Caco-2 (cell line): ENCODE data around the gene CRACR2B. TPM values are rescaled to one million over a fixed set of nuclear protein-coding genes. Genes with fewer than 3 reads are reported as not detected.

Experiments used
- BruUV-seq: library from RNA; stranded (reverse); fragments of 400-500 nt; replicated peaks from 2 replicates; lab custom pipeline; 2021; lab: Mats Ljungman, UMichigan
- CTCF ChIA-PET: fragments of 300-600 bp; sonication (Branson Sonifier 250); formaldehyde crosslinking; loops from one replicate; lab custom pipeline; 2022; ENCODE audit warnings: antibody characterized with exemption; lab: Charles Lee
- POLR2A ChIA-PET: fragments of 300-600 bp; sonication (Branson Sonifier 250); formaldehyde crosslinking; loops from one replicate; lab custom pipeline; 2022; ENCODE audit warnings: antibody characterized with exemption; lab: Charles Lee
- DNase-seq, 2 experiments: peaks; one replicate each; pipeline versions ENCODE4 v3.0.0 to v3.0.0-alpha.2; 2020 to 2022
- H3K27me3 ChIP-seq: replicated peaks from 2 replicates; pipeline ENCODE4 v1.6.0; 2011; ENCODE audit warnings: low read length; ENCODE audit not compliant: control insufficient read depth, insufficient read depth
- H3K36me3 ChIP-seq: 2 replicates; pipeline ENCODE4 v1.5.1; 2011; ENCODE audit warnings: low read length; ENCODE audit not compliant: control insufficient read depth, insufficient read depth
- H3K4me1 ChIP-seq: fragments of 250-450 bp; sonication (Bioruptor Pico); 2 replicates; pipeline ENCODE4 v1.5.1; 2020; ENCODE audit warnings: mild to moderate bottlenecking
- H3K4me3 ChIP-seq: 2 replicates; pipeline ENCODE4 v1.5.1; 2011; ENCODE audit warnings: low read depth, mild to moderate bottlenecking, control low read depth, low read length
- H3K9me3 ChIP-seq: fragments of 250-450 bp; sonication (Bioruptor Pico); 2 replicates; pipeline ENCODE4 v1.5.1; 2020; ENCODE audit warnings: mild to moderate bottlenecking, moderate library complexity
- H3K27ac Mint-ChIP-seq: one replicate; pipeline ENCODE4 v1.8.0; 2022; ENCODE audit warnings: mixed read lengths; ENCODE audit not compliant: unreplicated experiment
- H3K27me3 Mint-ChIP-seq: one replicate; pipeline ENCODE4 v1.8.0; 2022; ENCODE audit warnings: mixed read lengths; ENCODE audit not compliant: insufficient read depth, unreplicated experiment
- H3K36me3 Mint-ChIP-seq: one replicate; pipeline ENCODE4 v1.8.0; 2022; ENCODE audit warnings: mild to moderate bottlenecking, mixed read lengths; ENCODE audit not compliant: insufficient read depth, unreplicated experiment
- H3K4me1 Mint-ChIP-seq: one replicate; pipeline ENCODE4 v1.8.0; 2022; ENCODE audit warnings: low read depth, mixed read lengths; ENCODE audit not compliant: unreplicated experiment
- H3K4me3 Mint-ChIP-seq: one replicate; pipeline ENCODE4 v1.8.0; 2022; ENCODE audit warnings: mild to moderate bottlenecking, moderate library complexity, mixed read lengths; ENCODE audit not compliant: unreplicated experiment
- H3K9me3 Mint-ChIP-seq: one replicate; pipeline ENCODE4 v1.8.0; 2022; ENCODE audit warnings: mixed read lengths; ENCODE audit not compliant: unreplicated experiment
- CTCF ChIP-seq, 2 experiments: fragments of 200-600 bp in 1 of 2; IDR thresholded peaks; 1 replicate in 1 of 2; 2 replicates in 1 of 2; pipeline versions ENCODE4 v1.5.1 to v1.8.0; 2011 to 2022; ENCODE audit warnings: antibody characterized with exemption in 1 of 2, control low read depth in 1 of 2, inconsistent platforms in 1 of 2, low read depth in 1 of 2, low read length in 1 of 2, mild to moderate bottlenecking in 1 of 2, moderate library complexity in 1 of 2; ENCODE audit not compliant: insufficient read depth in 1 of 2, severe bottlenecking in 1 of 2, unreplicated experiment in 1 of 2
- intact Hi-C: fragments of 100-400 bp; cut with micrococcal nuclease; formaldehyde crosslinking; loops from one replicate; pipeline ENCODE4 v1.10.0; 2022; ENCODE audit not compliant: unreplicated experiment
- total RNA-seq: library from RNA; stranded (reverse); gene quantifications from 2 replicates; pipeline ENCODE4 v1.2.3, GENCODE V29; 2022

The CRACR2B gene
- total RNA-seq, 1 experiment from 2014 or later: 15.4 TPM

GRCh38 chr11:791658-792534, 35.8 kb upstream of the CRACR2B start:
- CTCF ChIA-PET: no interaction called here
- H3K27me3 ChIP-seq: no peaks in the 10 kb centered on the region
- DNase-seq: no peak
- Mint-ChIP-seq H3K9me3 (no peaks in the 10 kb centered on the region), H3K27ac (no peak overlapping the region), H3K4me1 (no peaks in the 10 kb centered on the region), H3K27me3 (no peaks in the 10 kb centered on the region), H3K36me3 (peaks cover 13% of the 10 kb centered on the region), H3K4me3 (no peak overlapping the region)
- POLR2A ChIA-PET: no interaction called here
- intact Hi-C loops: no loop called here
- H3K4me3 ChIP-seq: no peak overlapping the region
- H3K36me3 ChIP-seq: no peaks in the 10 kb centered on the region
- H3K9me3 ChIP-seq: no peaks in the 10 kb centered on the region
- BruUV-seq: TSS peak; percentile 29
- peaks cover 6% of the 10 kb centered on the region for H3K4me1 ChIP-seq
- no peak for TF ChIP-seq CTCF (IDR thresholded peaks at IDR 0.05; ENCODE audit: insufficient read depth in 1 of 2, low read depth in 1 of 2, low read length in 1 of 2, severe bottlenecking in 1 of 2, unreplicated experiment in 1 of 2)

DNA sequence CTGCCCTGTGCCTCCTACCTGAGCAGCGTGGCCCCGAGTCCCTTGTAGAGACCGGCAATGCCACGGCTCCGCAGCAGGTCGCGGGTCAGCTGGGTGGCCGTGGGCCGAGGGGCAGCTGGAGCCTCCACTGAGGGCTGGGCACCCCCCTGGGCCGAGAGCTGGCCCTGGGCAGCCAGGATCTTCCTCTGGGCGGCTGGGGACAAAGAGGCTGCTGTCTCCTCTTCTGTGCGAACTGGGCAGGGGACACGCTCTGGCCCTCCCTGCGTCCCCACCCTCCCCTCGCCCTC, 35.2 kb upstream of the CRACR2B start:
- no TSS peak for BruUV-seq
- H3K9me3 Mint-ChIP-seq: no peaks in the 10 kb centered on the region
- H3K4me1 ChIP-seq: peaks cover 9% of the 10 kb centered on the region
- DNase-seq: no peak
- H3K36me3 Mint-ChIP-seq: peaks cover 15% of the 10 kb centered on the region
- H3K27me3 ChIP-seq: no peaks in the 10 kb centered on the region
- H3K27ac Mint-ChIP-seq: no peak overlapping the region
- H3K9me3 ChIP-seq: no peaks in the 10 kb centered on the region
- H3K36me3 ChIP-seq: no peaks in the 10 kb centered on the region
- H3K4me3 ChIP-seq: no peak overlapping the region
- no peak for TF ChIP-seq CTCF (IDR thresholded peaks at IDR 0.05; ENCODE audit: insufficient read depth in 1 of 2, low read depth in 1 of 2, low read length in 1 of 2, severe bottlenecking in 1 of 2, unreplicated experiment in 1 of 2)
- intact Hi-C loops: no loop called here
- H3K27me3 Mint-ChIP-seq: no peaks in the 10 kb centered on the region
- no peak overlapping the region for H3K4me3 Mint-ChIP-seq
- ChIA-PET POLR2A (no interaction called here), CTCF (no interaction called here)
- no peaks in the 10 kb centered on the region for H3K4me1 Mint-ChIP-seq

DNA sequence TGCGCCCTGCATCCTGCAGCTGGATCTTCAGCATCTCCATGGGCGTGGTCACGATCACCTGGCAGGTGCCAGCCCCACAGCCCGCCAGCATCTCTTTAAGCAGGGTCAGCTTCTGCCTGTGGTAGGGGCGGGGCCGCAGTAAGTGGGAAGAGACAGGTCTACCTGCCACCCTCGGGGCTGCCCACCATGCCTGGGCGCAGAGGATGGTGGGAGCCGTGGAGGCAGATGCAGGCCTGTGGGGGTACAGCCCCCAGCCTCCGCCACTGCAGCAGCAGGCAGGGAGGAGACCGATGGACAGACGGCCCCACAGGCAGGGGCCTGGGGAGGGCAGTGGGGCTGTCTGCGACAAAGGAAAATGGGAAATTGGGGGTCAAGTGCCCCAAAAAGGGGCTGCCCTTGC, 34.8 kb upstream of the CRACR2B start:
- intact Hi-C loops: no loop called here
- Mint-ChIP-seq H3K9me3 (no peaks in the 10 kb centered on the region), H3K36me3 (peaks cover 17% of the 10 kb centered on the region), H3K4me1 (no peaks in the 10 kb centered on the region), H3K27ac (no peak overlapping the region), H3K27me3 (no peaks in the 10 kb centered on the region), H3K4me3 (no peak overlapping the region)
- BruUV-seq: no TSS peak
- POLR2A ChIA-PET: interaction anchor here (1.5 kb wide), 1 partner anchor 26 kb away, joined by 5 read pairs; the partner anchor contains the start of gene PNPLA2
- DNase-seq: no peak
- Histone ChIP-seq H3K9me3 (no peaks in the 10 kb centered on the region), H3K36me3 (no peaks in the 10 kb centered on the region), H3K27me3 (no peaks in the 10 kb centered on the region), H3K4me3 (no peak overlapping the region), H3K4me1 (peaks cover 9% of the 10 kb centered on the region)
- TF ChIP-seq CTCF (IDR thresholded peaks at IDR 0.05; ENCODE audit: insufficient read depth in 1 of 2, low read depth in 1 of 2, low read length in 1 of 2, severe bottlenecking in 1 of 2, unreplicated experiment in 1 of 2): no peak
- CTCF ChIA-PET: no interaction called here
